Head of caudate nucleus (tissue), 42 donors: Measurements from ENCODE around the gene CLSTN2.

ENCODE experiments used
- DNase-seq, 42 donors: peaks; one replicate each; pipeline versions ENCODE4 v3.0.0 to v3.0.0-alpha.2; 2020 to 2021; ENCODE audit warnings: mixed read lengths in 7 of 42
- intact Hi-C: fragments of 100-400 bp; cut with DNase I; formaldehyde crosslinking; loops from one replicate; pipeline ENCODE4 v1.15.0; 2022

The CLSTN2 gene

DNA sequence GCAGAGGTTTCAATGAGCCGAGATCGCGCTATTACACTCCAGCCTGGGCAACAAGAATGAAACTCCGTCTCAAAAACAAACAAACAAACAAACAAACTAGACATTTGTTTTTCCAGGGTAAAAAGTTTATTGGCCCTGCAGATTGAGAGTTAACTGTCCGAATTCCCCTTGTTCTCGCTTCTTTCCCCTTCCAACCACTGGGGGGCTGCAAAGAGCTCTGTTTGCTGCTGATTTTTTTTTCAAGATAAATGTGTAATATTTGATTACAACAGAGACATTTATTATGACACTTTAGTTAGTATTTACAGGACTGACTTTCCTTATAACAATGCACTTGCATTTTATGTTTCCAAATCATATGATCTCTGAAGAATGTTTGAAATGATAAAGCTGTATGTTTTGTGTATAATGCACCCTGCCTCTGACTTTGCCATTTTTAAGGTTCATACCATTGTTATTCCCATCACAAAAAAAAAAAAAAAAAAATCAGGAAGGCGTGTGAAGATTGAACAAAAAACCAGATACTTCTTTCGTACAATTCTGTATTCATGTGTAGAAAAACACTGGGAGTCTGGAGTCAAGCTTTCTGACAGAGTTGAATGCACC lies 2.8 kb downstream of the CLSTN2 start:
- DNase-seq: peak in 39 of 42 donors; percentile 19 to 82 (median 56)

DNA sequence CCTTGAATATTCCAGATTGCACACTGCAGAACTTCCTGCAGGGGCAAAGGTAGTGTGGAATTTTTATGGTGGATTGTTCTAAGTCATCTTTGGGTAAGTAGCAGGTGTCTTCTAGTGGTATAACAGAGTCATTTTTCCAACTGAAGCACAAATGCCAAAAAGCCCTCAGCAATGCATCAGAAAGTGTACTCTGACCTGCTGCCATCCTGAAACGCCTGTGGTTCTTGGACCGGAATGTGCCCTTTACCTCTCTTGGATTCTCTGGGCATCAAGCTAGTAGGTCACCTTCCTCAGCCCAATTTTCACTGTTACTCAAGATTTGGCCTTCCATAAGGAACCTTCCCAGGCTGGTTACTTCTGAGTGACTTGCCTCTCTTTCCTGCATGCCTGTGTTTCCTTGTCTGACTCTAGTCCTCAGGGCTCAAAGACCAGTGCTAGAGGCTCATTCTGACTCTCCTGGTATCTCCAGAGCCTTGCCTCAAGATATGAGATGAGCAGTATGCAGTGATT lies 4.8 kb downstream of the CLSTN2 start:
- intact Hi-C loops: loop anchor here (10.0 kb wide), 2 partner anchors 405 to 515 kb away; partner anchors contain the start of gene RBP1
- no peak for DNase-seq

More for the DNA sequence above, 2.8 kb downstream of the CLSTN2 start:
- intact Hi-C loops: loop anchor here (10.0 kb wide), 2 partner anchors 403 to 513 kb away; partner anchors contain the start of gene RBP1

DNA sequence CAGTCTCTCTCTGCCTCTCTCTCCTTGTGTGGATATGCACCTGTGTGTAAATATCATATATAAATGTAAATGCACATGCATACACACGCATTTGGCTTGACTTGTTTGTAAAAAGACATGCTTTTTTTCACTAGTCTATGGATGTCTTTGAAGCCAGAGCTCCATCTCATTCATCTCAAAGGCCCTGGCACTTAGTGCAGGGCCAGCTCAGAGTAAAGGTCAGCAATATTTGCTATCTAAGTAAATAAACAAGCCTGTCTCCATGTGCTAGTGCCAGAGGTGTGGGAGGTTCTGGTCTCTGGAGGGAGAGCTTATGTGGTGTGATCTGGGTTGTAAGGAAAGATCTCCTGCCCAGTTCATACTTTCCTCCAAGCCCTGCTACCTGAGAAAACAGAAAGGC lies 5.6 kb downstream of the CLSTN2 start:
- DNase-seq: no peak
- intact Hi-C loops: no loop called here

DNA sequence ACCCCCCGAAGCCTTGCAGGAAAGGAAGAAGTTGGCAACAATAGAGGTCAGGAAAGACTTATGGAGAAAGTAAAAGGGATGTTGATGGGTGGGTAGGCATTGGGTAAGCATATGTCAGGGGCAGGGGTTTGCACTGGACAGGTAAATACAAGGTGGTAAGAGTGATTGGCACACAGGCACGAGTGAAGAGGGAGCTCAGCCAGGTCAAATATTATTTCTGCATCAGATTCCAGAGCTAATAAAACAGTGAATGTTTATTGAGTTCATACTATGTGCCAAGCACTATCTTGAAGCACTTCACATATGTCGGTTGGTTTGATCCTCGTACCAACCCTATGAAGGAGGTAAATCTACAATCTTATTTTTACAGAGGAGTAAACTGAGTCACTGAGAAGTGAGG lies 6.6 kb downstream of the CLSTN2 start:
- DNase-seq: no peak
- intact Hi-C loops: no loop called here

DNA sequence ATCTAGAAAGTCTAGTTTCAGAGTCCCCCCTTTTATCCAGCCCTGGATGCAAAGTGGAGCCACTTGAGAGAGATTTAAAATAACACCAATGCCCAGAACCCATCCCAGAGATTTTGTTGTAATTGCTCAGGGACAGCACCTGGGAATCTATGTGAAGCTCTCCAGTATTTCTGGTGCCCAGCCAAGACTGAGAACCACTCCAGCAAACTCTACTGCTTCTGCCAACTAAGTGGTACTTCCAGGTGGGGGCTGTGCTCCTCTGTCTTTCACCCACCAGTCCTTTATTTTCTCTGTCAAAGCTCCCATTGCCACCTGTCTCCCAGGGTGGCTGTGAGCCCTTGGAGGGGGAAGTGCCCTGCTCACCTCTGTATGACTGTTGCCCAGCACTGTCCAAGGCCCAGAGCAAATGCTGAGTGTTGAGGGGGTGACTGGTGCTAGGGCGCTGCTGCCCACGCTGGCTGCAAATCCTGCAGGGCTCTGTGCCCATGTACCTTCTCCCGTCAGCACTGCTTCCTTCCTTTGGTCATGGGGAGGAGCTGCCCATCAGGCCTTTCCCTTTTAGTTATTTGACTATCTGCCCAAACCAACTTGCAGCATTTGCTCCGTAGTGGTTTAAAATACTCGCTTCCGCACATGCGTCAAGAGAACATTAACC lies 9.4 kb downstream of the CLSTN2 start:
- DNase-seq: peak in 1 of 42 donors; percentile 30
- intact Hi-C loops: no loop called here

DNA sequence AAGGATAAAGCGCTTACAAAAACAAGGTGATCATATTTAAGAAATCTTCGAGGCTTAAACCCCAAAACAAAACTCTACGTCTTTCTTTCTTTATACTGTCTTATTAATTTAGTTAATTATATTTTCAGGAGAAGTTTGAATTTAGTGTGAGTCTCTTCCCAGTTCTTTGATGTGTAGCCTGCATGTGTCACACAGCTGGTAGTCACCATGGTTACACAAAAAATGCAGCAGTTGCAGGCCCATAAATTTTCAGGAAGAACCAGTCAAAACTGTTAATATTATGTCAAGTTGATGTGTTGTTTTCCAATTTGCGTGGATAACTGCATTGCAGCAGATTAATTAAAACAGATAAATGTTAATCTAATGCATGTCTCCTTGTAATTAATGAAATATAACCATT lies 10.4 kb downstream of the CLSTN2 start:
- intact Hi-C loops: no loop called here

DNA sequence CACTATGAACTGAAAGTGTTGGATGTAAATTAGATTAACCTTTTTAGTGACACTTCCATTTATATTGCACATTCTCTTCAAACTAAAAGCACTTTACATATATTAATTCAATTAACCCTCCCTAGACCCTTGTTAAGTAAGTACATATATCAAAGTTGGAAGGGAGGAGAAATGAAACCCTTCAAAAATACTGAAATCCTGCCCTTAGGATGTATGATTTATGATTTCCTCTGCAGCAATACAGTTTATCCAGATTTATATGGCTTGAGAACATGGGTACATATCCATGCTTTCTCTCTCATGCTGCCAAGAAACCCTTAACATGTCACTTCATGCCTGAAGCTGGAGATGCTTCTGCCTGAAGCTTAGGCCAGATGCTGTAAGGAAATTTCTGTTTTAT lies 11.0 kb downstream of the CLSTN2 start:
- intact Hi-C loops: no loop called here
- no peak for DNase-seq

More for the DNA sequence above, 10.4 kb downstream of the CLSTN2 start:
- DNase-seq: peak in 1 of 42 donors; percentile 22

DNA sequence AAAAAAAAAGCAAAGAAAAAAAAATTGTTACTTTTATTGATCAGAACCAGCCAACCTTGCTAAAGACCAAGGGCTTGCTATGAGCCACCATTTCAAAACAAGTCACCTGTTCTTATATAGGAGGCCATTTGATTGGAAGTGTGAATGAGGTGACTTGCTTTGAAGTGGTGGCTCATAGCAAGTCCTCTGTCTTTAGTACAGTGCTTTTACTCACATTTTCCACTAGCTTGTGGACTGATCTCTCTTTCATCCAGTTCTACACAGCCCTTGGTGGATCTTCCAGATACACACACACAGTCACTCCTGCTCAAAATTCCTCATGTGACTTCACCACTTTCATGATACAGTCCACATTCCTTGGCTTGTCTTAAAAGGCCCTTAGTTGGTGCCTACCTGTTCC lies 13.5 kb downstream of the CLSTN2 start:
- intact Hi-C loops: no loop called here
- DNase-seq: peak in 1 of 42 donors; percentile 17

DNA sequence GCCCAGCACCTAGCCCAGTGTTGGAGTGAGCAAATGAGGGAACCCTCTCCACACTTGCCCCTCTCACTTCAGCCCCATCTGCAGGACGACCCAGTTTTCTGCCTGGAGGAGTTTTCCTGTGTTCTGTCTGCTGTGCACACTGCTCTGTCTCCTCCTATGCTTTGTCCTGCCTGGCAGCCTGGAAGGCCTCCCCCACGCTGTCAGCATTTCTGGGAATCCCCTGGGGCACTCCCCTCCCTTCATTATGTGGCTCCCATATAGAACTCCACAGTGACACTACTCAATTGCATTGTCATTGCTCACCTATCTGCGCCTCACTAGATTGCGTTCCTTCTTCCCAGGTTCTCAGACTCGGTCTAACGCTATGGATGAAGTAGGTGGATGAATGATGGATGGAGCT lies 13.9 kb downstream of the CLSTN2 start:
- peak in 1 of 42 donors; percentile 1 for DNase-seq
- intact Hi-C loops: no loop called here

DNA sequence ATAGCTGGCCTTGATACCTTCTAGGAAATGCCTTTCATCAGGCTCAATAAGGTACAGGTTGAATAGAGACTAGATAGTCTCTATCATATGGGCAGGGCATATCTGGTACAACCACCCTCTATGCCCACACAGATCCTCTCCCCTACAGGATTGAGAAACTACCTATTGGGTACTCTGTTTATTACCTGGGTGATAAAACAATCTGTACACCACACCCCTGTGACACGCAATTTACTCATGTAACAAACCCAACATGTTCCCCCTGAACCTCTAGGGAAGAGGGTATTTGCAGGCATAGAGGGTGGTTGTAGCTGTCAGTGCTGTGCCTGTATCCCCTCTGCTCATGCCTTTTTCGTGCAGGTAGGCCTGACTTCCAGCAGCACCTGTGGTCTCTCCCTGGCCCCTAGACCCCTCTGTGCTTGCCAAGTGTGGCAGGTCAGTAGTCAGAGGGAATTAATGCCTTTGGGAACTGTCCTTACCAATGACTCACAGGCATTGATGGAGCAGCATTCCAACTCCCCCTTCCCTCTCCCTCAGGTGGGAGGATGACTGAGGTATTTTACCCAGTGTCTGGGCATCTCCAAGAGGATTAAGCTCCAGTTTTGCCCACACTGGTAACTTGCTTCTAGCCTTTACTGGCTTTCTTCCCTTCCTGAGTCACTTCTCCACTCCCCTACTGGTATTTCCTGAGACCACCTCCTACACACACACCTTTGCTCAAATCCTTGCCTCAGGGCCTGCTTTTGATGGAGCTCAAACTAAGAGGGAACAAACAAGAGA lies 18.3 kb downstream of the CLSTN2 start:
- no peak for DNase-seq
- intact Hi-C loops: no loop called here

DNA sequence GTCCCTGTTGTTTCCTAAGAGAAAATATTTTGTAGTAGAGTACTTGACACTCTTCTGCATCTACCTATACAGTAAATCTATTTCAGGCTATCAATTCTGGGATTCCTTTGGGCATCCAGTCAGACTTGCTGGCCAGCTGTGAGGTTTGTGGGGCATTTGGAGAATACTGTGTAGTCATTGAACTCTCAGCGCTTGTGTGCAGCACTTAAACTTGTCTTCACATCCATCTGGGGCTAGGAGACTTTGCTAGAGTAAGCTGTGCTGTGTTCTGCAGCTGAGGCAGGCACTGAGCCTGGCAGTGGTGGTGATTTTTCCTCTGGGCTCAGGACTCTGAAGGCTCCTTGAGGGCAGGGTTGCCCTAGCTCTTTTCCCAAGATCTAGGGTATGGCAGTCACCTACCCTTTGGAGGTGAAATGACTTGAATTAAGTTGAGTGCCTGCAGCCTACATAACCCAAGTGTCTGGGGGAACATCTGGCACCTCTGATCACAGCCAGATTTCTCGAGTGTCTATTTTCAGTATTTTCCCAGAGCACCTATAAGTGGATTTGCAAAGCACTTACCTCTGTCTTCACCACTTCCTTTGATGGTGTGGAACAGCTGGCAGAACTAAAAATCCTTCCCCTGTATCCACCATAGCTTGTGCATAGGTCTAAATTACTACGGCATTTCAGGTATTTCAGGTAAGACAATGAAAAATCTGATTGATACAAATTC lies 19.3 kb downstream of the CLSTN2 start:
- DNase-seq: no peak
- intact Hi-C loops: no loop called here

DNA sequence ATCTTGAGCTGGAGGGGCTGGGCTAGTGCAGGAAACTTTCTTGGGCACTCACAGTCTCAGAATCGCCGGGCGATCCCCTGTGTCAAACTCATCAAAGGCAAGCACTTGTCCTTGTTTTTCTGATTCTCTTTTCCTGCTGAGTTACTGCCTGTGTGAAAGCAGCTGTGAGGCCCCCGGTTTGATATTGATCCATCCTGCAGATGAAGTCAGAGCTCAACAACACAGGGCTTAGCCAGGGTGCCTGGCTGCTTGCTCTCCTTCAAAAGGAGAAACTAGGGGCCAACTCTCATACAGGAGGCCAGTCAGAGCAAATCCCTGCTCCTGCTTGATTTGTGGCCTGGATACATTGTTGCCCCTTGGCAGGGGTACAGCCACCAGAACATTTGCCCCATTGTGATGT lies 22.9 kb downstream of the CLSTN2 start:
- intact Hi-C loops: no loop called here
- DNase-seq: no peak

DNA sequence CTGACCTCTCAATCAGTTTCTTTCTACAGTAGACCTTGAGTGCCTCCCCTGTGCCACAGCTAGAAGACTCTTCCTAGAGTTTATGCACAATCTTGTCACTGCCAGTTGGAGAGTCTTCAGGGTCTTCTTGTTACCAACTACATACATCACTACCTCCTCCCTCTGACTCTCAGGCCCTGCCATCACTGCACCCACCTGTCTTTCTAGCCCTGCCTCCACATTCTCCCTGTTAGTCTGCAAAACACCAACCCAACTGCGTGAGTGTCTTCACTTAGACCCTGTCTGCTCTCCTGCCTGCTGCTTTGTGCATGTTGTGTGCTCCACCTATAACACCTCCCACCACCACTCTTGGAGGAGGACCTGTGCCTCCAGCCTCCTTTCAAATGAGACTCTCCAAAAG lies 34.4 kb downstream of the CLSTN2 start:
- intact Hi-C loops: no loop called here
- DNase-seq: peak in 1 of 42 donors; percentile 25

DNA sequence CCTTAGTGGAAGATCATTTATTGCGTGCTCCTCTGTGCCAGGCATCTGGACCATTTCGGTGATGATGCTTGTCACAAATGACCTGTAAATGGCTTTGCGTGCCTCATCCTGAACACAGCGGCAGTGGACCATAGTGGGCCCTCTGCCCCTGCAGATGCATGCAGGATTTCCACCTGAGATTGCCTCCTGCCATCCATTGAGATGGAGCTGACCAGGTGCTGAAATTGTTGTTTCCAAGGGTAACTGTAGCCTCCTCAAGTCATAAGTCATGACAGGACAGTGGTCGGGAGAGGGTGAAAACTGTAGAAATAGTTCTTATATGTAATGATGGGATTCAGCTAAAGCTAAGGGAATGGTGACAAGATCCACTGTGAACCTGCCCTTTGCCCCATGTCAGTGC lies 35.5 kb downstream of the CLSTN2 start:
- peak in 1 of 42 donors; percentile 4 for DNase-seq
- intact Hi-C loops: no loop called here

DNA sequence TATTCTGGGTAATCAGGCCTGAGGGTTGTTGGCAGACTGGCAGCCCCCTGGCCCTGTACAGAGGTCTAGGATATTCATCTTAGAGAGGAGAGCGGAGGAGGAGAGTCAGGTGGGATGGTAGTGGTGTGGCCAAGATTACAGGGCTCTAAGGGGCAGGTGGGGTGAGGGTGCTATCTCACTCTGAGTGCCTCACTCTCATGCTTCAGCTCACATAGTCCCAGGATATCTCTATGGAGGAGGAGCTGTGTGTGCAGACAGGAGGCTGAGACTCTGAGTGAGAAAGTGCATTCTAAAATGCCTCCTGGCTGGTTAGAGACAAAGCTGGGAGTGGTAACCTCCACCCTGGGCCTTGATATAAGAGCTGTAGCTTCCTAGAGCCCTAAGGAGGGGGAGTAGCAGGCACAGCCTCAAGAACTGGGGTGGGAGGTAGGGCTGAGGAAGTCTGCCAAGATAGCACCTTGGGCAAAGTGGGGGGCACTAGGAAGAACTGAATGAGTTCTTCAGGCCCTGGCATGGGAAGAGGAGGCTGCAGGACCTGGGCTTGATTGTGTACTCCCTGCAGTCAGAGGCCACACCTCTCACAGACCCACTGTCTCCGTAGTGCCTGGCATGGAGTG lies 39.9 kb downstream of the CLSTN2 start:
- intact Hi-C loops: no loop called here
- peak in 1 of 42 donors; percentile 22 for DNase-seq

DNA sequence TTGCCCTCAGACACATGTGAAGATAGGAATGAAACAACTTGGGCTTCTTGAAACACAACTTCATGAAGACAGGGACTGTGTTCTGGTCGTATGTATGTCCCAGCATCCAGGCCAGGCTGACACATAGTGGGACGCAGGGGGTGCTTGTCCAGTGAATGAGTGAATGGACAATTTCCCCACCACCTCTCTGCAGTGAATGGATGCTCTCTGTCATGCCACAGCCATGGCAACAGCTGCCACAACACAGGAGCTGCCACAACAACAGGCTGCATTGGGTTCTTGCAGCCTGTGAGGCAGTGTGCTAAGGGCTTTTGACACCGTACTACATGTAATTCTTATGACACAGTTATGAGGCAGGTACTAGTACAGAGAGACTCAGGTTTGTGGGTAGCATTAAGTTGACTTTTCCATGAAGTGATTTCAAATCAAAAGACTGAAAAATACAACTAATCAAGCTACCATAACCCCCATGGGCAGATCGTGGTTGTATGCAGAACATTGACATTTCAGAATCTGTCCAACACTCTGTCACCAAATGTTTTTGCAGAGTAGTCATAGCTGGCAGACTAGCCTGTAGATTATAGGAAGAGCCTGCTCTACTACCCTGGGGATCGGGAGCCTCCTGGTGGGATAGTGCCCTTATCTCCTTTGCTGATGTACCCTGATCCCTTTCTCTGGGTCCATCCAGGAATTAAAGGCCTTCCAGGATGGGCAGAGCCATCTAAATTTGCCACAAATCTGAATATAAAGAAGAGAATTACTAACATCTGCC lies 40.8 kb downstream of the CLSTN2 start:
- intact Hi-C loops: no loop called here
- peak in 1 of 42 donors; percentile 12 for DNase-seq

DNA sequence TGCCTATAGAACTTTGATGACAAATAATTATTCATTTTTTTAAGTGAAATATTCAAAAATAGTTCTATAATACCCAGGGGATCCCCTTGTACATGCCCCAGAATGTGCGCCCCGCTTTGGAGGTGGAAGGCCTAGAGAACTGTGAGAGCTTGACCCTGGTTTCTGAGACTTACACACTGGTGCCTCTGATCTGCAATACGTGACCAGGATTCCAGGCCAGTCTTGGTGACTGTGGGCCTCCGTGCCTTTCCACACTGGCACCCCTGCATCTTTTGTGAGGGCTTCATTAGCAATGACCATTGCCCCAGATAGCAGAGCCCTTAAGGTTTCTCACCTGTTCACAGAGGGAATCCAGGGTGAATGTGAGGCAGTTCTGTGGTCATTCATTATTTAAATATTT lies 44.0 kb downstream of the CLSTN2 start:
- DNase-seq: no peak
- intact Hi-C loops: no loop called here

DNA sequence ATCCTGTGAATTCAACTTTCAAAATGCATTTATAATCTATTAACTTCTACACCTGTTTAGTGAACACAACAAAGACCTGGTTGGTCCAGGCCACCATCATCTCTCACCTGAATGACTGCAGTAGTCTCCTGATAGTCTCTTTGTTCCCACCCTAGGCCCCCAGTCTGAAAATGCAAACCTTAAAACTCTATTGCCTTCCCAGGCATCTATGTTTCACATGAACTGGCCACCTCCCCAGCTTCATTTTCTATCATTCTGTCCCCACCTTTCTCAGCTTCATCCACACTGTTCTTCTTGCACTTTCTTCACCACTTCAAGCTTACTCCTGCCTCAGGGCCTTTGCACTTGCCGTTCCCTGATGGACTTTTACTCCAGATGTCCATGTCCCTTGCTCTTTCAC lies 45.0 kb downstream of the CLSTN2 start:
- intact Hi-C loops: loop anchor here (10.0 kb wide), 1 partner anchor 75 kb away; no protein-coding TSS in a partner anchor
- no peak for DNase-seq
